CD4-positive, alpha-beta T cell treated with Interleukin-17A for 4 hours (primary cell): ENCODE results near the gene SYNDIG1.

Source experiments
- DNase-seq: peaks from one replicate; pipeline ENCODE4 v3.0.0-alpha.2; 2020; ENCODE audit warnings: mixed read lengths

Gene SYNDIG1

DNA sequence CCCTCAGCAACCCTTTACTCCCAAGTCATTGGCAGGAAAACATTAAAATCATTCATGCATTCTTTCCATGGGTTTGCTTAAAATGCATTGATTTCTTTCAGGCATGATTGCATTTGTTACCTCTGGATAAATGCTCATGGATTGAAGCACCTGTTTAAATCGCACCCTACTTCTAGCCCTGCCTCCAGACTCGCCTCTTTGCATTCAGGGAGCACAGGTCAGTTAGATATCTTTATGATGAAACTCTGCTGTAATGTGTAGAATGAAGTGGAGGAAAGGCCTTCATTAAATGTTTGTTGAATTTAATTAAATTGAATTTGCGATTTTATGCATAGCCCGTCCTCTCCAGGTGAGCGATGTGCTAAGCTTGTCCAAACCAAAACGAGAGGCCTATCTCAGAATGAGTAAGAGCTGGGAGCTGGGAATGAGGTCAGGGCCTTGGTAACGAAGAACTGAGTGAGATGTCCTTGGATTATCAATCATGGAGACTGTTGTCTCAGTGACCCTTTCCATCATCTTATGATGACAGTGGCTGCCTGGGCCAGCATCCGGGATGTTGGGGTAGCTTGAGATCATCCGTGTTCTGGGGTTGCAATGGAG, 210.1 kb downstream of the SYNDIG1 start:
- no peak for DNase-seq

- no peak for DNase-seq
Measured at GRCh38 chr20:24681634-24682495, 212.4 kb downstream of the SYNDIG1 start.

DNA sequence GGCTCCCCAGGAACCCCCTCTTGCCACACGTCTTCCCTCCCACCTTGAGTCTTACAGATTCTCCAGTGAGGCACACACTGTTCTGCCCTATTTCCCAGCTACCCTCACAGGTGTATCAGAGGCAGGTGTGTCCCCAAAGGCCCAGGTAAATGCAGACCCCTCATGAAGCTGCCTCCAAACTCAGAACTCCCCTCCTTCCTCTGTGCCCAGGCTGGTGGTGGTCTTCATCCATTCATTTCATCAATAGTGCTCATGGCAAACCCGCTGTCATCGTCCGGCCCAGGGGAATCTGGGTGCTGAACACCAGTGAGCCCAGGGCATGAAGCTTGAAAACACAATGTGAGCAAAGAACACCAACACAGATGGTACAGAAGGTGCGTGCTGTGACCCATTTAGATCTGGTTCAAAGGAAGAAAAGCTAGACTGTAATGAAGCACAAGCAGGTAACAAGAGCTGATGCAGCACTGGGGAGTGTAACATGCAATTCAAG, 213.1 kb downstream of the SYNDIG1 start:
- no peak for DNase-seq

DNA sequence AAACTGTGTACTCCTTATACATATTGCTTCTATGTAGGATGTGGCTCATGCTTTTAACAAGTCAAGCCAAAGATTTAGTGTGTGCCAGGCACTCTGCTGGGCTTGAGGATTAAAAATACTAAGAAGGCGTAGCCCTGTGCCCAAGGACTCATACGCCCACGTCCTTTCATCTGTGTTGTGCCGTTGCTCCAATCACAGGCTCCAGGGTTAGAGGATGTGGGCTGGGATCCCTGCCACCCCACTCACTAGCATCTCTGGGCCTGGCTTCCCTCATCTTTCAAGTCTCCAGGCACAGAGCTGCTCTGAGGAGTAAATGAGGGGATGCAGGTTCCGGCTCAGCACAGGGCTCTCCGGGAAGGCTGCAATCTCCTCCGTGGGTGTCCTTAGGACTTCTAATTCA, 214.2 kb downstream of the SYNDIG1 start:
- DNase-seq, result no peak

DNA sequence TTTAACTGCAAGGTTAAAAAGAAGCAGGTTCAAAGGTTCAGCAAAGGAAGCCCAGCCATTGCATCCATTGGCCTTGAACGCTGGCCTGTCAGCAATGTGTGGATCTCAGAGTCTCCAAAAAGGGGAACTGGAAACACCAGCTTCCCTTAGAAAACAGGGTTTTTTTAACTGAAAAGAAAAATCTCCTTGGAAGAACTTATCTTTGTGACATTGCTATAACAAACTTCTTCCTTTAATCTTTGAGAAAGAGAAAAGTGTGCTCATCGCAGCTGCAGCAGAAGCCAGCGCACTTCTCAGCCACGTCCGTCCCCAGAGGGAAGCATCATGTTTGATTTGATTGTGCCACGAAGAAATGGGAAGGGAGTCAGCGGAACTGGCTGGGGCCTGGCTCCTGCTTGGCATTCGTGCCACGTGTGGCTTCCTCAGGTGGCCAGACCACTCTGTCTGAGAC, 215.0 kb downstream of the SYNDIG1 start:
- no peak for DNase-seq

DNA sequence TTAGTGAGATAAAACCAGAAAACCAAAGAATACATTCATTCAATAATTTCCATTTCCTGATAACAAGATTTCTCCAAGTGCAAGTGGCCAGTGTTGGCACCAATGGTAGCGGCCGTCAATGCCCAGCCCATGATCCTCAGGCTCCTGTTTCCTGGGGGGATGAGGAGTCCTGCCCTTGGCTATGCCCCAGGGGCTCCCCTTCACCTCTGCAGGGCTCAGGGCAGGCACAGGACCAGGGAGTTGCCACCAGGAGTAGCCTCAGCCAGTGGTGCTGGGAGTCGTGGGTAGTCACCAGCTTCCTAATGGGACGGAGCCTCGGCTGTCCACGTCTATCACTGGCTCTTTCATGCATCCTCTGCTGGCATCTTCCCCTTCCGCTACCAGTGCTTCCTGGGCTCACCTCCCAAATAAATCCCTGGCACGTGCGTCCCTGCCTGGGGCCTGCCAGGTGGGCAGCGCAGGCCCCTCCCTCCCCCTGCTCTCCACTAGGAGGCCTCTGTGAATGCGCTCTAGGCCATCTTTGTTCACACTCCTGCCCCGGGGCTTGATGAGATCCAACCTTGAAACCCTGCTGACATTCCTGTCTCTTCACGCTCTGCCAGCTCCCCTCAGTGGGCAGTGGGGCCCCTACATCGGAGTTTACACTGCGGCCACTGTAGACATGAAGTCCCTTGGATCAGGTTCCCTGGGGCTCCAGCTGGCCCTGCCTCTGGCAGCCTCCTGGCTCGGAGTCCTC, 215.7 kb downstream of the SYNDIG1 start:
- DNase-seq, result no peak

DNA sequence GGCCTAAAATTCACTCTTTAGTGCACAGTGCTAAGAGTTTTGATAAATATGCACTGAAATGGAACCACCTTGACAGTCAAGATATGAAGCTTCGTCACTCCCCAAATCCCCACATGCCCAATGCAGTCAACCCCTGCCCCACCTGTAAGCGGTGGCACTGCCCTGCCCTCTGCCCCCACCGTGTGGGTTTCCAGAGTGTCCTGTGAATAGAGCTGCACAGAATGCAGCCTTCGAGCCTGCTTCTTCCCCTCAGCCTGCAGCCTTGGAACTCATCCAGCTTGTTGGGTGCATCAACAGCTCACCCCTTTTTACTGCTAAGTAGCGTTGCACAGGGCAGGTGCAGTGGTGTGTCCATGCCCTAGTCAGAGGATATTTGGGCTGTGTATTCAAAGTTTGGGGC, 216.3 kb downstream of the SYNDIG1 start:
- no peak for DNase-seq

GRCh38 chr20:24686156-24686555, 216.7 kb downstream of the SYNDIG1 start:
- no peak for DNase-seq

DNA sequence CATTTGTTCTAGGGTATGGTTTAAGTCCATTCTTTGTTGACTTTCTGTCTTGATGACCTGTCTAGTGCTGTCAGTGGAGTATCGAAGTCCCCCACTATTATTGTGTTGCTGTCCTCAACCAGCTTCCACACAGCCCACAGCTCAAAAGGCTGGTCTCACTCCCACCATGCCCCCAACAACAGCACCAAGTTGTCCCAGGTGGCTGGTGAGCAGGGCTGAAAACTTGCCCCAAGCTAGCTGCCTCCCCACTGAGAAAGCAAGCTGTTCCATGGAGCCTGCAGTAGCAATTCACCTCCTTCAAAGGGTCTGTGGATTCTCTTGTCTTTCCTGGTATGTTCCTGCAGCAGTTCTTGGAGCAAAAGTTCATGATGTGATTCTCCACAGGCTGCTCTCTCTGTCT, 221.0 kb downstream of the SYNDIG1 start:
- no peak for DNase-seq

GRCh38 chr20:24691901-24692351, 222.5 kb downstream of the SYNDIG1 start:
- DNase-seq, result no peak

GRCh38 chr20:24692446-24693200, 223.2 kb downstream of the SYNDIG1 start:
- DNase-seq, result no peak

DNA sequence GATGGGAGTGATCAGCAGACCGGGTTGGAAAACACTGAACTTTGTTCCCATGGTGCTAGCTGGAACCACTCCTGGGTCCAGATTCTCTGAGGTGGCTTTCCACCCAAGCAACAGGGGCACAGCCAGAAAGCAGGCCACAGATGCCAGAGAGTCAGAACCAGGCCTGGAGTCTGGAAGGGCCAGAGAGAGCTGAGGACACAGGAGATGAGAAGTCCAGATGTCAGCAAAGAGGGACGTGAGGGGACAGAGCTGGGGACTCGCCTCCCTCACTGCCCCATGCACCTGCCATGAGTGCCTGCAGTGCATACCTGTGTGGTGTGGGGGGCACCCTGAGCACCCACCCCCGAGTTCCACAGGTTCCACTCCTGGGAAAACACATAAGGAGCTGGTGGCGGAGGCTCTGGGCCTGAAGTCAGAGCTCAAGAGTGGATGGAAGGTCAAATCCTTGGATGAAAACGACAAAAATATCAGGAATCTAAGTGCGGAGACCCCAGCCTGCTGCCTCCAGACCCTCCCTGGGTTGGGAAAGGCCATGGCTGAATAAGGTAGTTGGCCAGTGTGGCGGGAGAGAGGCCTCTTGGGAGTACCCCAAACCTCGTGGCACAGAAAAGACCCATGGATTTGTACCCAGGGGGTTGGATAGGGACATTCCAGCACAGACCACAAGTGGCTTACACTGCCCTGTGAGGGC, 224.2 kb downstream of the SYNDIG1 start:
- DNase-seq, result no peak

DNA sequence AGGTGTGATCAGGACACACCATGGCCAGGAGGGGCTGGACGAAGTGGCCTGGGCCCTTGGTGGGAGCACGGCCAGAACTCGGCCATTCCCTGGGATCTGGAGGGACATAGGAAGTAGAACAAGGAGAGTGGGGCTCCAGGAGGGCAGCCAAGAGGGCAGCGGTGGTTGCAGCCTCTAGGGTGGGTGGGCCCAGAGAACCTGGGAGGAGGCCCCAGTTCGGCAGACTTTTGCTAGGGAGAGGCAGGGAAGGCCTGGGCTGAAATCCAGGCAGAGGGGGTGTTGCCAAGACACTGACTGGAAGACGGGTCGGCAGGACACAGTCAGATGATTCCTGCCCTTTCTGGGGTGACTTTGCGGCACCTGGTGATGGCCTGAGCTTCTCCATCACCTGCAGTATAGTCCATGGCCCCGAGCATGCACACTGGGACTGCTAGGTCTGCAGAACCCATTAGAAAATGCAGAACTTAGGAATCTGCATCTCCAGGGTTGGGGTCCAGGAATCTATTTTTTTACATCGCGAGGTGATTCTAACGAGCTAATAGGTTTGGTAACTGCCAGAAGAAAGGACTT, 224.8 kb downstream of the SYNDIG1 start:
- no peak for DNase-seq

DNA sequence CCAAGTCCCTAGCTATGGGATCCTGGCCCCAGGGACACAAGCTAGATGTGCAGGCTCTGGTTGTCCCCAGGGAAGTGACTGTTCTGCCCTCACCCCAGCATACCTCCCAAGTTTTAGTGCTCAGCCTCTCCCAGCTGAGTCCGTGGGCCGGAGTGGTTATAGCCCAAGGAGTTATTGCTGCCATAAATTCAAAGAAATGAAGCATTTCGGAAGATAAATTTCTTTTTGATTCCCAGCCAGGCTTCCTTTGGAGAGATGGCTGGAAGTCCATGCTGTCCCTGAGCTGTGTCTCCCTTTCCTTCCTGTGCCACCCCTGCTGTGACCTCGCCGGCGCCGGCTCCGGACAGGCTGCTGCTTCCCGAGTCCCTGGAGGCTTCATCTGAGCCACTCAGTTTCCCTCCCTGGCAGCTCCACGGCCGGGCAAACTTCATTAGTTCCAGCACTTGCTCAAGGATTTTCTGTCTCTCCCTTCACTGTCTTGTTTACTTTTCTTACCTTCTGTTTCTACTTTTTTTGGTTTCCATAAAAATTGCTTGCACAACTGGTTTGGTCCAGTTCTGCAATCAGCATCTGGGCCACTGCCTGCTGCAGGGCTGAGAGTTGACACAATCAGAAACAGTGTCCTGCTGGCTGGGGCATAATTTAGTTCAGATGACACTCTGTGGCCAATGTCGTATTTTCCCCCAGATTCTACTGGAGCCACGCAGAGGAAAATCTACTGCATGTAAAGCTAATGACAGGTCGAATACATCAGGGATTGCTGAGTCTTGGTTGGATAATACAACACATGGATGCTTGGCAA, 225.5 kb downstream of the SYNDIG1 start:
- DNase-seq, result no peak

- no peak for DNase-seq
Measured at GRCh38 chr20:24695529-24696225, 226.2 kb downstream of the SYNDIG1 start.

DNA sequence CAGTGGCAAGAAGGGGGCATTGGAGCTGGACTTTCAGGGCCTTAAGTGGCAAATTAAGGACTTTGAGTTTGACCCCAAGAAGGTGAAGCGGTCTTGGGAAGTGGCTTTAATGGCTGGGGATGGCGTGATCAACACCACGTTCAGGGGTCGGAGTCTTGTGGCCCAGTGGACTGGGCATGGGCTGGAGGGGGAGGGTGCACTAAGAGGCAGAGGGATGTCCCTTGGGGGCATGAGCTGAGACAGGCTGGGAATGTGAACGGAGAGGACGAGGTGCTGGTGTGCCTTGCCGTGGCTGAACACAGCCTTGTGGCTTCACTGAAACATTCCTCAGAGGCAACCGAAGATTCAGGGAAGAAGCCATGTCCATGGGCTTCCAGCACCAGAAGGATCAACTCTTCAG, 227.0 kb downstream of the SYNDIG1 start:
- DNase-seq, result no peak

DNA sequence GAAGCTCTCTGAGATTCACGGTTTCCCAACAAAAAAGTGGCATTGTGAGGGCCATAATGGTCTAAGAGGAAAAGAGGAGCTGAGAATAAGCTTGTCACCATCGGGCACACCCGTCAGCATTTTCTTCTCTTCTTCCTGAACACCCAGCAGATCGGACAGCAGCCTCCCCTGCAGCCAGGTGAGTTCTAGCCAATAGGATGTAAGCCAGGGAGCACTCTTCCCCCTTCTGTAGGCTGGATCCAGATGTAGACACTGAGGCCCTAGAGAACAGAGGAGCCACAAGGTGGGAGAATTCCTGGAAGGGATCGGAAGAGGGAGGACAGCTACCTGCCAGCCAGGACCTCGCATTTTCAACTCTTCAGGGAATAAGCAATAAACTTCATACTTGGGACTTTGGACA, 228.0 kb downstream of the SYNDIG1 start:
- DNase-seq, result no peak

GRCh38 chr20:24698189-24698588, 228.8 kb downstream of the SYNDIG1 start:
- no peak for DNase-seq

DNA sequence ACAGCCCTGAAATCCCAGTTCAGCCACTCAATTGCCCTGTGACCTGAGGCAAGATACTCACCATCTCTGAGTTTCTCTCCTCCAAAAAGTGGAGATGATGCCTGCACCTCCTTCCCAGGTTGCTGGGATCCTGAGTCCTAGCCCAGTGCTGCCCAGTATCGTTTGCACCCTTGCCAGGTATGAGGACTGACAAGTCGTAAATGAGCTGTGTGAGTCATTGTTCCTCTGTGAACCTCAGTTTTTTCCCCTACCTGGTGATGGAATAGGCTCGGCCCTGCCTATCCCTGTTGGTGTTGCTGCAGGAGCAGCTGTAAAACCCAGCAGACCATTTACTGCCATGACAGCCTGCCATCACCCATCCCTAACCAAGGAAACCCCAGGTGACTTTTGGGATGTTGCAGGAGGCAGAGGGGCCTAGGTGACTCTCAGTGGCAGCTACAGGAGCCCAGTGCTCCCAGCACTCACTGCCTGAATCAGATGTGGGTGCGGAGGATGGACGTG, 229.3 kb downstream of the SYNDIG1 start:
- no peak for DNase-seq
